Dedifferentiated amniotic fluid mesenchymal stem cell (primary cell): Measurements from ENCODE around the gene ANXA7.
"Not testable (repeated sequence)": the region's sequence is repeated elsewhere in the genome, so short reads cannot be mapped to it uniquely, and the experiment has no call there.

Source experiments
- DNase-seq: peaks from one replicate; pipeline ENCODE4 v3.0.0-alpha.2; 2016; ENCODE audit errors: extremely low spot score

Gene ANXA7

DNA sequence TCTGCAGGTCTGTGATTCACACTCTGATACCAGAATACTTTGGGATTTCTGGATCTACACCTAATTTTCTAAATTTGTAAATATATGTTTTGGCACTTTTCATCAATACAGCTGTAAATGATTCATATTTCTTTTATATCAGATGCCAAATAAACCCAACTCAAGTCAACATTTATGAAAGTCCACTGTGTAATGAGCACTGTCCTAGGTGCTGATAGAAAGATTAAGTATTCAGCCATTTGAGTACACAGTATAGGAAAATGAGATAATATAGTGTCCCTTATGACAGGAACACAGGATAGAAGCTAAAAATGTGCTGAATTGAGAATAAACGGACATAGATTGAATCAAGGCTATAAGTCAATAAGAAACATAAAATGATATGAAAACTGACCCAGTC is 6.4 kb downstream of the ANXA7 start:
- DNase-seq = no peak

- no peak for DNase-seq
Measured at GRCh38 chr10:73406846-73407245, 7.0 kb downstream of the ANXA7 start.

GRCh38 chr10:73405556-73405955 is 8.3 kb downstream of the ANXA7 start:
- no peak for DNase-seq

DNA sequence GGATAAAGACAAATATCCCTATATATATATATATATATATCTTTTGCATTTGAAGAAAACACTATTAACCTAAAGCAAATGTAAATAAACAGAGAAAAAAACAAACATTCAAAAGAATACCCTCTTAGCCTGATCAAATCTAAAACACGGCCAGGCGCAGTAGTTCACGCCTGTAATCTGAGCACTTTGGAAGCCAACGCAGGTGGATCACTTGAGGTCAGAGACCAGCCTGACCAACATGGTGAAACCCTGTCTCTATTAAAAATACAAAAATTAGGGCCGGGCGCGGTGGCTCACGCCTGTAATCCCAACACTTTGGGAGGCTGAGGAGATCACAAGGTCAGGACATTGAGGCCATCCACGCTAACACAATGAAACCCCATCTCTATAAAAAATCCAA is 9.2 kb downstream of the ANXA7 start:
- no peak for DNase-seq

GRCh38 chr10:73401636-73402035 is 12.2 kb downstream of the ANXA7 start:
- DNase-seq = no peak

GRCh38 chr10:73399063-73399462 is 14.8 kb downstream of the ANXA7 start:
- DNase-seq = no peak

DNA sequence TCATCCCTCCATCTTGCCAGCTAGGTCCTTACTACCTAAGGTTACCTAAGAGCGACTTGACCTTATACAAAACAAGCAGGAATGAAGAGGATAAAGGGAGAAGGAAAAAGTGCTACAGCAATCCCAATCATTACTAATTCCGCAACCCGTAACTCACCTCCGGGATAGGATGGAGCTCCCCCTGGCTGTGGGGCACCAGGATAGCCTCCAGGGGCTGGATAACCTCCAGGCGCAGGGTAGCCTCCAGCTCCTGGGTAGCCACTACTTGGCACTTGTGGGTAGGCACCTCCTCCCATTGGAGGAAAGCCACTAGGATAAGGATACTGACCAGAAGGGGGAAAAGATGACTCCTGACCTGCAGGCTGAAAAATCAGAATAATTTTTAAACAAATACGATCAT is 15.8 kb downstream of the ANXA7 start:
- DNase-seq = no peak

GRCh38 chr10:73394325-73394724 is 19.5 kb downstream of the ANXA7 start:
- DNase-seq = not testable (repeated sequence)

DNA sequence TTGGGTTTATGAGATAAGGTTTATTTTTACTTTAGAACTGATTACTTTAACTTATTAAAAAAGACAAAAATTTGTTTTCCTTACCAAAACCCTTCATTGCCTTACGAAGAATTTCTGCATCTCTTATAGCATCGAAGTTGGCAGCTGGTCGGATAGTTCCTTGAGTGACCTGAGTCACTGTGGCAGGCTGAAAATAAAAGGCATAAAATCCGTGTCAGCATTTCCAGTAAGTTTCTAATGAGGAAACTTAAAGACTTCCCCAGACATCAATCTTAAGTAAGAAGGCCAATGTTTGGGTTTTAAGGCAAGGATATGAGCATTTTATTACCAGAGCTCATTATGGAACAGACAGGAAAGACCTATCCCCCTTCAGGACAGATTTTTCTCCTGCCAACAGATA is 25.6 kb downstream of the ANXA7 start:
- no peak for DNase-seq

GRCh38 chr10:73386583-73386982 is 27.3 kb downstream of the ANXA7 start:
- no peak for DNase-seq

- no peak for DNase-seq
Measured at GRCh38 chr10:73379064-73379748, 34.7 kb downstream of the ANXA7 start.

GRCh38 chr10:73376679-73377078 is 37.2 kb downstream of the ANXA7 start:
- DNase-seq = no peak

GRCh38 chr10:73368238-73368637 is 45.6 kb downstream of the ANXA7 start:
- no peak for DNase-seq

DNA sequence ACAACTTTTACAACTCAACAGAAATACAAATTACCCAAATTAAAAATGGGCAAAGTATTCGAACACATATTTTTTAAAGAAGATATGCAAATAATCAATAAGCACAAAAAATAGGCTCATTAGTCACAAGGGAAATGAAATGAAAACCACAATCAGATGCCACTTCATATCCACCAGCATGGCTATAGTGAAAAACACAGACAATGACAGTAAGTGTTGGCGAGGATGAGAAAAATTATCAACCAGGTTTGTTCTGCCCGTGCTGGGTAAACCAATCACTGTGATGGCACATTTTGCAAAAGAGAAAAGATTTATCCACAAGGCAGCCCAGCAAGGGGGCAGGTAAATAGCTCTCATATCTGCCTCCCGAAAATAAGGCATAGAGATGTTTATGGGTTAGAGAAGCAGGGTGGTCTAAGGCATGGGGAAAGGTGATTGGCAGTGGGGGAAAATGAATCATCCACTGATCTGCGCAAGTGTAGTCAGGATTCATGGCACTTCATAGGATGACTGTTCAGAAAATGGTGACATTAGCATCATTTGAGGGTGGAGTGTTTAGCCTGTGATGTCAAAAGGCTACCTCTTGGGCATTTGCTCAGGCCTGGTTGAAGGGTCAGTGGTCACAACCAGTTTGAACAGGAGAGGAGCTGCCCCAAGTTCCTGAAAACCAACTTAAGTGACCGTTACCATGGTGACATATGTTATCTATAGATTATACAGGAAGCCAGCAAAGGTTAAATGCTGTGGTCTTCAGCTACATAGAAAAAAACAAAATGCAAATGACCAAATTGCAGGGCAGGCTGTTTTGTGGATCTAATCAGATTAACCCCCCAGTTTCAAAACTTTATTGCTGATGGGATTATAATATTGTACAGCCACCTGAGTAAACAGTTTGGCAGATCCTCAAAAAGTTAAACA is 47.2 kb downstream of the ANXA7 start:
- DNase-seq = no peak

- no peak for DNase-seq
Measured at GRCh38 chr10:73364964-73365363, 48.9 kb downstream of the ANXA7 start.

- DNase-seq = no peak
Measured at GRCh38 chr10:73359492-73359891, 54.4 kb downstream of the ANXA7 start.

DNA sequence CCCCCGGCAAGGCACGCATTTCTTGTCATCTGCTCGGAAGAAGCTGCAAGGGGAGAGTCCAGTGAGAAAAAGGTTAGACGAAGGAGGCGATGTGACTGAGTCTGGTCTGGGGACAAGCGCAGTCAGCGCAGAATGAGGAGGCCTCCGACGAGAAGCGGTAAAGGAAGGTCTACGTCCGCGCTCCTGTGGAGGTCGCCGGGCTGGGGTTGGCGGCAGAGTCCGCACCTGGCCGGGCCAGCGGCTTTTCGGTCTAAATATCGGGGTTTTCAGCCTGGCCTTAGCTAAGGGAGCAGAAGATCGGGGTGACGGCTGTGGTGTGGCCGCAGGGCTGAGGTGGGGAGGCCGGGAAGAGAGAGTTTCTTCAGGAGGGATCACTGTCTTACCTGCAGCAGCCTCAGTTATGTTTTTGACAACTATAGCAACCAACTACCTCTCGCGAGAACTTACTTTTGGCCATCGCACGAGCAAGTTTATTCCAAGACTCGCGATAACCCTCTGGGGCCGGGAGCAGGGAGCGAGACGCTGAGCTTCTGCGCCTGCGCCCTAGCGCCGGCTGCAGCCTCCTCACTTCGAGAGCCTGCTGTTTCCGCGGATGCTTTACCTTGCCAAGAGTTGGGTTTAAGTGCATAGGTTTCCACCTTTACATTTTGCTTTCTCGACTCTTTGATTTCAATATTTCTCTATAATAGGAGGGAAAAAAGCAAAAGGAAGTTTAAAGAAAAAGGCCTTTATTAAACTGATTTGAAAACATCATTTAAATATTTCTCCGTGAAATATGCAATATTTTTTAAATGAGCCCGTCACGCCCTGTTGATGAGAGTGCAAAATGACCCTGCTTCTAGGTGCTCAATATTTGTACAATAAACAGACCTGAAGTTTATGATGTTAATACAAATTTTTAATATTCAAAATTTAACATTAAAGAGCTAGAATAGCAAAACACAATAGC is 55.3 kb downstream of the ANXA7 start, which contains the start of gene CFAP70:
TSS of gene CFAP70 (minus strand) at position 534 of the 949 bp plus-strand sequence. CDS start 4,068 bp downstream, outside the sequence.
- DNase-seq = peak; percentile 98

- DNase-seq = no peak
Measured at GRCh38 chr10:73357821-73358220, 56.0 kb downstream of the ANXA7 start.

DNA sequence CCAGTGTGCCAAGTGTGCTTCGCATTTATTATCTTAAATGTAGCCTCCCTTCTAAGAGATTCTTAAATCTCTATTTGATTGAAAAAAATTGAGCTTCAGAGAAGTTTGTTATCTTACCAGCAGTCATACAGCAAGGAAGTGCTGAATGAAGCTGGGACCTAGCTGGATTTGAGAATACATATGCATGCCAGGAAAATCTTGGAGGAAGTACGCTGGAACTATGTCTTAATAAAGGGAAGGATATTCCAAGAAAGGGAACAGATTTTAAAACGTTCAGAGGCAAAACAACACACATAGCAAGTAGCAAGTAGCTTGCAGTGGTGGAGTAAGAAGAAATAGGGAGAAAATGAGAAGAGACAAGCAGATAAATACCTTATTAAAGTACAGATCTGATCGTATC is 56.7 kb downstream of the ANXA7 start:
- DNase-seq = no peak

- DNase-seq = no peak
Measured at GRCh38 chr10:73344269-73344668, 69.6 kb downstream of the ANXA7 start.

DNA sequence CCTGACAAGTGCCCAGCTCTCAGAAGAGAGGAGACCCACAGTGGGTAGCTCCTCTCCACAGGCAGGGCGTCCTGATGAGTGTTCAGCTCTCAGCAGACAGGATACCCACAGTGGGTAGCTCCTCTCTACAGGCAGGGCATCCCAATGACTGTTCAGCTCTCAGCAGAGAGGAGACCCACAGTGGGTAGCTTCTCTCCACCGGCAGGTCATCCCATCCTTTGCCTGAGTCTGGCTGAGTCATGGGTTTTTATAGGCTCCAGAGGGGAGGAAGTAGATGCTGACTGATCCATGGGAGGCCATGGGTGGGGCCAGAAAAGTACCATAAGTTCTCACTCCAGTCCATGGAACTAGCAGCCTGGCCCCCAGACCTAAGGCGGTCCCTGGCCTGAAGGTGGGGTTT is 73.7 kb downstream of the ANXA7 start:
- DNase-seq = no peak

DNA sequence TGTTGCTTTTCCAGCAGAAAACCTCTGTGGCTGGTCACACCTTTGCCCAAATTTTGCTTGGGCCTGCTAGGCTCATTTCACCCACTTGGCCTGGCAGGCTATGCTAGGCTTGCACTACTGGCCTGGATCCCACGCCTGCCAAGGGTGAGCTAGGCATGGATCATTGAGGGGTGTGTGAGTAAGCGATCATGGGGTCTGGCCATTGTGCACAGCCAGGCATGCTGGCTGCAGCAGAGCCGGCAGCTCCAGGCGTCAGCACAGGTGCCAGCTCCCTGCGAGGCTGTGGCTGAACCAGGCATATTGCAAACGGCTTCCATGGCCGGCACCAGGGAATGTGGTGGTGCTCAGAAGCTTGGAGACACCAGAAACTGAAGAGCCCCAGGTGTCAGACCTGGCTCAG is 74.4 kb downstream of the ANXA7 start:
- no peak for DNase-seq
